K562 (cell line): Measurements from ENCODE around the gene PNKD. TPM values are rescaled to one million over a fixed set of nuclear protein-coding genes. Genes with fewer than 3 reads are reported as not detected.
A peak's percentile ranks its signal among the peaks of the same experiment; 100 is the strongest.

ENCODE experiments used
- CBX5 ChIP-seq: IDR thresholded peaks from 2 replicates; pipeline ENCODE4 v1.6.1; 2014; ENCODE audit warnings: low read depth, borderline replicate concordance
- CTCF ChIP-seq, 3 experiments: IDR thresholded peaks in 2 of 3; conservative IDR thresholded peaks in 1 of 3; 2 replicates each; pipeline ENCODE4 v1.5.1; 2011 to 2012; ENCODE audit warnings: low read length in 3 of 3, mild to moderate bottlenecking in 3 of 3, control low read depth in 2 of 3, improper control_type of control experiment in 1 of 3, inconsistent platforms in 1 of 3, low read depth in 1 of 3, mixed read lengths in 1 of 3, moderate library complexity in 1 of 3; ENCODE audit not compliant: insufficient read depth in 2 of 3
- CTCFL ChIP-seq: IDR thresholded peaks from 2 replicates; pipeline ENCODE4 v1.6.1; 2011; ENCODE audit warnings: borderline replicate concordance, low read depth, mild to moderate bottlenecking, moderate library complexity, low read length; ENCODE audit not compliant: insufficient read depth, poor library complexity, severe bottlenecking
- EGR1 ChIP-seq: fragments of 450-650 bp; conservative IDR thresholded peaks from 2 replicates; pipeline ENCODE4 v1.6.1; 2017; ENCODE audit warnings: mild to moderate bottlenecking
- KLF16 ChIP-seq: IDR thresholded peaks from 2 replicates; pipeline ENCODE4 v1.6.1; 2016; ENCODE audit warnings: antibody characterized with exemption
- MAZ ChIP-seq, 2 experiments: fragments of 450-650 bp in 1 of 2; sonication (generic) in 1 of 2; formaldehyde crosslinking; IDR thresholded peaks in 1 of 2; conservative IDR thresholded peaks in 1 of 2; 2 replicates each; pipeline versions ENCODE4 v1.4.0 to v1.5.0; 2020; ENCODE audit warnings: mild to moderate bottlenecking in 1 of 2, missing genetic modification reagents in 1 of 2
- MCM5 ChIP-seq: fragments of 450-650 bp; IDR thresholded peaks from 2 replicates; pipeline ENCODE4 v1.6.1; 2016; ENCODE audit warnings: low read depth
- MED1 ChIP-seq: sonication (generic); formaldehyde crosslinking; IDR thresholded peaks from 2 replicates; pipeline ENCODE4 v1.8.1; 2023; ENCODE audit warnings: missing genetic modification reagents, borderline replicate concordance
- SIN3A ChIP-seq, 2 experiments: fragments of 150-350 bp in 1 of 2; IDR thresholded peaks; 2 replicates each; pipeline ENCODE4 v1.6.1; 2011 to 2016; ENCODE audit warnings: borderline replicate concordance in 2 of 2, low read depth in 2 of 2, low read length in 2 of 2, mild to moderate bottlenecking in 2 of 2, moderate library complexity in 2 of 2; ENCODE audit not compliant: control insufficient read depth in 1 of 2
- SMC3 ChIP-seq: conservative IDR thresholded peaks from 2 replicates; pipeline ENCODE4 v1.6.1; 2011; ENCODE audit warnings: low read depth, low read length, improper control_type of control experiment; ENCODE audit not compliant: insufficient read depth
- SPI1 ChIP-seq: IDR thresholded peaks from 2 replicates; pipeline ENCODE4 v1.6.1; 2011; ENCODE audit warnings: low read depth, low read length, control low read depth, borderline replicate concordance
- YY1 ChIP-seq, 3 experiments: IDR thresholded peaks; 2 replicates each; pipeline ENCODE4 v1.6.1; 2011; ENCODE audit warnings: low read length in 2 of 3, mild to moderate bottlenecking in 2 of 3, moderate library complexity in 2 of 3, borderline replicate concordance in 1 of 3, control low read depth in 1 of 3, low read depth in 1 of 3; ENCODE audit not compliant: insufficient read depth in 3 of 3, insufficient replicate concordance in 2 of 3, control insufficient read depth in 1 of 3, insufficient read length in 1 of 3; ENCODE audit errors: extremely low read depth in 1 of 3
- polyA plus RNA-seq, 8 experiments: library from polyadenylated mRNA; depleted of rRNA in 4 of 8; stranded (reverse) in 5 of 8; unstranded in 3 of 8; fragments of >200 nt; fragmentation: Nextera tagmentation in 2 of 8; fragmentation: Illumina TruSeq in 1 of 8; extraction: Ambion mirVana in 2 of 8; extraction: Trizol in 1 of 8; gene quantifications; 2 replicates each; pipeline versions ENCODE4 v1.2.1 to v1.2.3, GENCODE V29; 2011 to 2014; ENCODE audit warnings: inconsistent platforms in 1 of 8, missing spikeins in 1 of 8
- total RNA-seq, 7 experiments: library from RNA; depleted of rRNA in 6 of 7; stranded (reverse); fragments of >200 nt in 6 of 7; fragmentation: Illumina TruSeq in 2 of 7; extraction: Trizol in 2 of 7; gene quantifications; 2 replicates each; pipeline versions ENCODE4 v1.2.1 to v1.2.3, GENCODE V29; 2011 to 2021; ENCODE audit warnings: low replicate concordance in 1 of 7
- TF ChIP-seq, protein P1 (sequence below): fragments of 450-650 bp; formaldehyde crosslinking; IDR thresholded peaks from 2 replicates; pipeline ENCODE4 v1.4.0; 2022; ENCODE audit warnings: missing genetic modification characterization

Gene PNKD
- total and polyA plus RNA-seq, 9 of the 15 experiments (the other 6 are each of a cell fraction or from before 2014, with no cell fraction given) = 26.0 to 105 (median 60.1) TPM

GRCh38 chr2:218257390-218257981 lies 12.8 kb upstream of the PNKD start (continued):
- TF ChIP-seq CTCFL (peak; percentile 76), YY1 (IDR thresholded peaks at IDR 0.05; ENCODE audit: borderline replicate concordance in 1 of 3, control insufficient read depth in 1 of 3, extremely low read depth in 1 of 3, insufficient read depth in 3 of 3, insufficient read length in 1 of 3, insufficient replicate concordance in 2 of 3, low read depth in 1 of 3, low read length in 2 of 3) (peak in 1 of 3 experiments; percentile 8), MCM5 (no peak), SPI1 (peak; percentile 44; the same call in 1 of the 2 replicates), SMC3 (0 out of 2 replicates have a peak, but pooled peaks have one; percentile 31), KLF16 (peak; percentile 25; the same call in 1 of the 2 replicates), EGR1 (peak; percentile 56), SIN3A (IDR thresholded peaks at IDR 0.05; ENCODE audit: borderline replicate concordance in 2 of 2, control insufficient read depth in 1 of 2, low read depth in 2 of 2, low read length in 2 of 2) (no peak), MED1 (CRISPR knock-in tag) (no peak), MAZ (CRISPR knock-in tag; conservative IDR thresholded peaks at IDR 0.05 in 1 of 2, IDR thresholded peaks at IDR 0.05 in 1 of 2) (no peak), CBX5 (no peak), CTCF (IDR thresholded peaks at IDR 0.05 in 2 of 3, conservative IDR thresholded peaks at IDR 0.05 in 1 of 3; ENCODE audit: insufficient read depth in 2 of 3, low read depth in 1 of 3, low read length in 3 of 3) (peak; percentile 73 to 79 (median 75))
- TF ChIP-seq, protein P1, sequence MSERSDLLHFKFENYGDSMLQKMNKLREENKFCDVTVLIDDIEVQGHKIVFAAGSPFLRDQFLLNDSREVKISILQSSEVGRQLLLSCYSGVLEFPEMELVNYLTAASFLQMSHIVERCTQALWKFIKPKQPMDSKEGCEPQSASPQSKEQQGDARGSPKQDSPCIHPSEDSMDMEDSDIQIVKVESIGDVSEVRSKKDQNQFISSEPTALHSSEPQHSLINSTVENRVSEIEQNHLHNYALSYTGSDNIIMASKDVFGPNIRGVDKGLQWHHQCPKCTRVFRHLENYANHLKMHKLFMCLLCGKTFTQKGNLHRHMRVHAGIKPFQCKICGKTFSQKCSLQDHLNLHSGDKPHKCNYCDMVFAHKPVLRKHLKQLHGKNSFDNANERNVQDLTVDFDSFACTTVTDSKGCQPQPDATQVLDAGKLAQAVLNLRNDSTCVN (CRISPR knock-in tag) = no peak
